ENCODE results near the gene OCA2.

Gene OCA2

DNA sequence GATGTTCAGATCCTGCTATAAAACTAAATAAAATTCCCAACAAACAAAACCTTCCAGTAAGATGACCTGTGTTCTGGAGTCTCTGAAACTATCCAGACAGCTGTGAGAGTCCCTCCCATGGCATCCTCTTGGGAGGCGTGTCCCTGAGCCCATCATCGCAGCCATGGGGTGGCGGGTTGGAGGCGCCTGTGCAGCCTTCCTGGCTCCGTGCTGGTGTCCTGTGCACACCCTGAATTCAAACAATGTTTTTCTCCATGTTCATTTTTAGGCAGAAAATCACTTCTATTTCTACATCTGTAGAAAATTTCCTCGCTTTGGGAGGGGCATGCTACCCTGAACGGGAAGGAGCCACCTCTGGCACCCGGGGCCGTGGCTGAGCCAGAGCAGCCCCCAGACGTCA is 19.4 kb upstream of the OCA2 start:
- Histone ChIP-seq H3K4me1 (ENCODE audit: control insufficient read depth, insufficient read depth, low read length) (no peaks in the 10 kb centered on the region), H3K36me3 (ENCODE audit: control insufficient read depth, insufficient read depth, low read length) (peaks cover 32% of the 10 kb centered on the region)
- no CpG with 5 or more reads among the region's 10 CpGs for WGBS (ENCODE audit: insufficient coverage, insufficient read length)

DNA sequence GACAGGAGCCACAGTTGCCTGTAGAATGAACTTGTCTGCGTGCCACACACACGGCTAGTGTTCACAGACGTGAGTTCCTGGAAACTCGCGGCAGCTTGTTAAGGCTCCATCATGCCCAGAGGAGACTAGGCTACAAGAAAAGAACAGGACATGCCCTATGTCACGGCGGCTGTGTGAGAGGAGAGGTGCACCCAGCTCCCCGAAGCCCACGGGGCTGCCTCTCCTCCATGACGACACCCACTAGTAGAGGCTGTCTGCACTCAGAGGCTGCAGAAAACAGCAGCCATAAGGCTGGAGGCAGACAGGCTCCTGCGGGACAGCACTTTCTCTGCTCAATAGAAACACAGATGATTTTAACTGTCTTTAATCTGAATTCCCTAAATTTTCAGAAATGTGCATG is 19.0 kb upstream of the OCA2 start:
- Histone ChIP-seq H3K4me1 (ENCODE audit: control insufficient read depth, insufficient read depth, low read length) (no peaks in the 10 kb centered on the region), H3K36me3 (ENCODE audit: control insufficient read depth, insufficient read depth, low read length) (peaks cover 35% of the 10 kb centered on the region), H3K4me3 (ENCODE audit: low read length) (no peak overlapping the region), H3K27me3 (ENCODE audit: control insufficient read depth, insufficient read depth, low read length) (no peaks in the 10 kb centered on the region), H3K9me3 (ENCODE audit: control insufficient read depth, insufficient read depth, low read length) (no peaks in the 10 kb centered on the region), H3K27ac (ENCODE audit: low read length) (no peak overlapping the region)
- WGBS (ENCODE audit: insufficient coverage, insufficient read length), result no CpG with 5 or more reads among the region's 11 CpGs
- no peak for DNase-seq (ENCODE audit: low read depth, low spot score)

More for the DNA sequence above, 19.4 kb upstream of the OCA2 start:
- no peak overlapping the region for H3K27ac ChIP-seq (ENCODE audit: low read length)
- DNase-seq (ENCODE audit: low read depth, low spot score), result no peak
- H3K9me3 ChIP-seq (ENCODE audit: control insufficient read depth, insufficient read depth, low read length), result no peaks in the 10 kb centered on the region
- H3K4me3 ChIP-seq (ENCODE audit: low read length), result no peak overlapping the region
- H3K27me3 ChIP-seq (ENCODE audit: control insufficient read depth, insufficient read depth, low read length), result no peaks in the 10 kb centered on the region

DNA sequence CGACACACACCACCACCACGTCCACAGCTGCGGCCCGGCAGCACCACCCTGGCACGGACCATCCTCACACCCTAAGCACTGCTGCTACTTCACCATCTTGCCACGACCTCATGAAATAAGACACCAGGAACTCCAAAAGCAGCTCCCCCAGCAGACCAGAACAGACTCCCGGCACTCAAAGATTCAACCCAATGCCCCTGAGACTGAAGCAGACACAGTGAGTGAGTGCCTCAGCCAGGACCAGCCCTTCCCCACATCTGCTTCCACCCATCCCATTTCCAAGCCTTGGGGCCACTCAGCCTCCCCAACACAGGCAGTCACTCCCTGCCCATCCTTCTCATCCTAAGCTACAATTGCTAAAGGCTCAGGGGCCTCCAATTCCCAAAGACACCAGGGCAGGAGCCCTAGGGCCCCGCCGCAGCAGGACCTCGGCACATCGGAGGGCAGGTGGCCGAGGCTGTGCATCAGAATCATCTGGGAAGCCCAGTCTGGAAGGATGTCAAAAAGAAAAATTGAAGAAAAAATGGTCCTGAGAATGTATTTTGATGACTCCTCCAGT is 18.4 kb upstream of the OCA2 start:
- no CpG with 5 or more reads among the region's 12 CpGs for WGBS (ENCODE audit: insufficient coverage, insufficient read length)
- H3K4me1 ChIP-seq (ENCODE audit: control insufficient read depth, insufficient read depth, low read length), result no peaks in the 10 kb centered on the region
- no peak overlapping the region for H3K4me3 ChIP-seq (ENCODE audit: low read length)
- H3K9me3 ChIP-seq (ENCODE audit: control insufficient read depth, insufficient read depth, low read length), result no peaks in the 10 kb centered on the region
- H3K27ac ChIP-seq (ENCODE audit: low read length), result no peak overlapping the region
- peaks cover 40% of the 10 kb centered on the region for H3K36me3 ChIP-seq (ENCODE audit: control insufficient read depth, insufficient read depth, low read length)
- no peaks in the 10 kb centered on the region for H3K27me3 ChIP-seq (ENCODE audit: control insufficient read depth, insufficient read depth, low read length)
- DNase-seq (ENCODE audit: low read depth, low spot score), result no peak

DNA sequence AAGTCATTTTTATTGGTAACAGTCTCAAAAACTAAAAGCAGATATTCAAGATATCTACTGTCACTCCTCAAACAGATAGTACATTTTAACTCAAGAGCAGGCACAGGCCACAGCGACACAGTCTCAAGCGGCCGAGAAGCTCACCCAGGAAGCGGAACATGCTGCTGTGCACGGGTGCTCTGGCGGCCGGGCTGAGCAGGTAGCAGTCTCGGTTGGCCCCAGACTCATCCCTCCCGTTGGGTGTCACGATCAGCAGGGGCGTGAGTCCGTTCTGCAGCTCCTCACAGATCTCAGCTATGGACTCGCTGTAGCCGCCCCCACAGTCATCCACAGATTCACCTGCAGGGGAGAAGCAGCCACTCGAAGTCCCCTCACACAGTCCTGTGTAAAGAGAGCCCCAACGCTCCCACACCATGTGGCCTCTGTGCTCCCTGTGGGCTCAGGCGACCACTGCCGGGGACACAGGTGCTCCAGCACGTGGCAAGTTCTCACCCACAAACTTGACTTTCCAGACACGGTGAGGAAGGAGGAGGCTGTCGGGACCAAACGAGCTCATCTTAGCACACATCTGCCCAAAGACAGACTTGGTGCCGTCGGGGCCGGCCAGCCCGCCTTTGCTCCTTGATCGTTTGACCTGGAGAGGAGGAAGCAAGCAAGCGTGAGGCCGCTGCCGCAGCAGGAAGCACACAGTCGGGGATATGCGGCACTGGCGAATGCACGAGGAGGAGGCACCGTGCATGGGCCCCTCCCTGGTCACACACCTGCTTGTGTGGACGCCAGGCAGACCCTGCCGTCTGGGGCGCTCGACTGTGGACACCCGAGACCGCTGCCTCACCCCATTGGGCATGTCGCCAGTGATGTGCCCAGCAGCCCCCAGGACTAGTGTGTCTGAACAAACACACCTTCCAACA is 17.7 kb upstream of the OCA2 start:
- H3K9me3 ChIP-seq (ENCODE audit: control insufficient read depth, insufficient read depth, low read length), result no peaks in the 10 kb centered on the region
- WGBS (ENCODE audit: insufficient coverage, insufficient read length), result no CpG with 5 or more reads among the region's 42 CpGs
- peaks cover 42% of the 10 kb centered on the region for H3K36me3 ChIP-seq (ENCODE audit: control insufficient read depth, insufficient read depth, low read length)

DNA sequence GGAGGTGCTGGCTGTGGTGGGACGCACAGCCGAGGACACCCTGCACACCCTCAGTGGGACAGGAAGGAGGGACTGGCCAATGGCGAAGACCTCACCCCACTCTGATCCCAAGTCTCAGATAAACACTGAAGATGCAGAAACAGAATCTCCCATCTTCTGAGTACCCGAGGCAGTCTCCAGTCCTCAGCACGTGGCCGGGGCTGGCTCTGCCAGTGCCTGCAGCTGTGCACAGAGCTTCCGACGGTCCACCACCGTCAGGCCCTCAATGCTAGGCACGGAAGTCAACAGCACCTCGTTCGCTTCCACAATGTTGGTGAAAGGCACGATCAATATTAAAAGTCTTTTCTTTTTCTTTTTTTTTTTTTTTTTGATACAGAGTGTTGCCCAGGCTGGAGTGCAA is 16.8 kb upstream of the OCA2 start:
- Histone ChIP-seq H3K4me3 (ENCODE audit: low read length) (no peak overlapping the region; the same call in 1 of the 2 replicates), H3K36me3 (ENCODE audit: control insufficient read depth, insufficient read depth, low read length) (peaks cover 38% of the 10 kb centered on the region), H3K9me3 (ENCODE audit: control insufficient read depth, insufficient read depth, low read length) (no peaks in the 10 kb centered on the region), H3K27me3 (ENCODE audit: control insufficient read depth, insufficient read depth, low read length) (no peaks in the 10 kb centered on the region), H3K27ac (ENCODE audit: low read length) (no peak overlapping the region), H3K4me1 (ENCODE audit: control insufficient read depth, insufficient read depth, low read length) (no peaks in the 10 kb centered on the region)
- no CpG with 5 or more reads among the region's 13 CpGs for WGBS (ENCODE audit: insufficient coverage, insufficient read length)
- no peak for DNase-seq (ENCODE audit: low read depth, low spot score)

More for the DNA sequence above, 17.7 kb upstream of the OCA2 start:
- DNase-seq (ENCODE audit: low read depth, low spot score), result no peak
- Histone ChIP-seq H3K27me3 (ENCODE audit: control insufficient read depth, insufficient read depth, low read length) (no peaks in the 10 kb centered on the region), H3K4me3 (ENCODE audit: low read length) (no peak overlapping the region), H3K27ac (ENCODE audit: low read length) (no peak overlapping the region), H3K4me1 (ENCODE audit: control insufficient read depth, insufficient read depth, low read length) (no peaks in the 10 kb centered on the region)

DNA sequence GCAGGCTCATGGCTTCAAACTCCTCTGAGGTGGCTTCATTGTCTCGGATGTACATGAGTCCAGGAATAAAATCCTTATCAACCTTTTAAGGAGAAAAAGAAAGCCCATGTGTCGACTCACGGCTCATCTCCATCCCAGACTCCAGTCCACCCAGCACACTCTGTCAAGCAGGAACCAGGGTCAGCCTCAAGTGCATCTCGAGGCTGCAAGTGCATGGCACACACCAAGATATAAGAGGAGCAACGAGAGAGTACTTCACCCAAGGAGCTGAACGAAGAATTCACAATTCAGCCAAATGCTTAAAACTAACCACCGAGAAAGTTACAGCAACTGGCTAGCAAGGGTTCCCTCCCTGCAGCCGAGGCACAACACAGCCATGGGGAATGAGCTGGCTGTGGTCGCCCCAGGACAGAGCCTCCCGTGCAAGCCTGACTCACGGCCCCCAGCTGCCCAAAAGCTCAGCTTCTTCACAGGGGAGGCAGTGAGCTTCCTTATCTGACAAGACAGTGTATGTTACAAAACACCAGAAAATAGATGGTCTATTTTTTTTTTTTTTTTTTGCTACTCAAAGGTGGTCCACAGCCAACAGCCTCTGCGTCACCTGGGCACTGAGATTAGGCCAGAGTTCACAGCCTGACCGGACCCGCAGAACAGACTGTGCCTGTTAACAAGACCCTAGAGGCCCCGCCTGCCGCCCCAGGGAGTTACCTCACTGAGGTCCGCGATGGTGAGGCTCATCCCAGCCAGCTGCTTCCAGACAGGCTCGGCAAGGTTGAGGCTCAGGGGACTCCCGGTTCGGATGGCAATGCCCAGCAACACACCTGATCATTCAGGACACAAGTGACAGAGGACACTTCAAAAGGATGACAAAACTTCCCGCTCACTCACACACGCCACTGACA is 15.9 kb upstream of the OCA2 start:
- Histone ChIP-seq H3K9me3 (ENCODE audit: control insufficient read depth, insufficient read depth, low read length) (no peaks in the 10 kb centered on the region), H3K4me1 (ENCODE audit: control insufficient read depth, insufficient read depth, low read length) (no peaks in the 10 kb centered on the region), H3K4me3 (ENCODE audit: low read length) (no peak overlapping the region), H3K27ac (ENCODE audit: low read length) (no peak overlapping the region), H3K36me3 (ENCODE audit: control insufficient read depth, insufficient read depth, low read length) (peaks cover 34% of the 10 kb centered on the region), H3K27me3 (ENCODE audit: control insufficient read depth, insufficient read depth, low read length) (no peaks in the 10 kb centered on the region)
- DNase-seq (ENCODE audit: low read depth, low spot score), result no peak
- WGBS (ENCODE audit: insufficient coverage, insufficient read length), result no CpG with 5 or more reads among the region's 23 CpGs

DNA sequence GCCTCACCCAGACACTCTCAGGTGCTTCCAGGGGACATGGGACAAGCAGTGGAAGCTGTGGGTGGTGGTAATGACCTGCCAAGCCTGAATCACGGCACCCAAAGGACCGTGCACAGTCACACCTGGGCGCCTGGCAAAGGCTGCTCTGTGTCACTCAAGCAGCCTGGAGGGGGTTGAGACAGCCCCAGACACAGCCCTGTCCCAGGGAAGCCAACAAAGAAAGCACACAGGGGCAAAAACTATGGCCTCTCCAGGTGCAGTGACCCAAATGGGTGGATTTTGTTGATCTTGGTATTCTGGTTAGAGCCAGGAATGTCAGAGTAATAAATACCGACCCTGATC is 15.0 kb upstream of the OCA2 start:
- H3K27me3 ChIP-seq (ENCODE audit: control insufficient read depth, insufficient read depth, low read length), result no peaks in the 10 kb centered on the region
- WGBS (ENCODE audit: insufficient coverage, insufficient read length), result no CpG with 5 or more reads among the region's 4 CpGs
- no peaks in the 10 kb centered on the region for H3K9me3 ChIP-seq (ENCODE audit: control insufficient read depth, insufficient read depth, low read length)
- H3K4me3 ChIP-seq (ENCODE audit: low read length), result no peak overlapping the region
- peaks cover 34% of the 10 kb centered on the region for H3K36me3 ChIP-seq (ENCODE audit: control insufficient read depth, insufficient read depth, low read length)
- H3K4me1 ChIP-seq (ENCODE audit: control insufficient read depth, insufficient read depth, low read length), result no peaks in the 10 kb centered on the region
- DNase-seq (ENCODE audit: low read depth, low spot score), result no peak
- no peak overlapping the region for H3K27ac ChIP-seq (ENCODE audit: low read length)

DNA sequence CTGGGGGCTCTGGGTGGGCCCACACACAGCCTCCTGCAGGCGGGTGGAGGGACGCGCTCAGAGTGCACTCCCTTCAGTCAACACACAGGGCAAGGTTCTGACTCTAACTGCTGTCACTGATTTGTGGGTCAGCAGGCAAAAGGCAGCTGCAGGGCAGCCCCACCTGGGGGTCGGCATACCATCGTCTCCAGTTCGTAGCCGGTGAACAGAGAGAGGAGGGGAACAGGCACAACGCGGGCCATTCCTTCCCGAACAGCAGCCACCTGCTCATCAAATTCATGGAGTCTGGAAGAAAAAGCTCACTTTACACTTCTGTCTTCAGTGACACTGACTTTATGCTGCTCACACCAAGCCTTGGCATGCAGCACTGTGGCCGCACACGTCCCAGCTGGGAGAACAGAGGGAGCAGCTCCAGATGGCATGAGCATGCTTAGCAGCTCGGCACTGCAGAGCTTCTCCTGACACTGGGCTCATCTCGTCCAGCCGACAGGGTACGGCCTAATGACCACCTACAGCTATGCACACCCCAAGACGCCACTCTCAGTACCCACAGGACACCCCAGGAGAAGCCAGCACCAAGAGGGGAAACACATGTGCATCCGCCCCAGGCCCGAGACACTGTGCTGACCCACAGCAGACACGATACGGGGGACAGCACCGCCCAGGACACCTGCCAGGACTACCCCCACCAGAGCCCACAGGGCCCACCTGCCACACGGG is 14.4 kb upstream of the OCA2 start:
- no peaks in the 10 kb centered on the region for H3K4me1 ChIP-seq (ENCODE audit: control insufficient read depth, insufficient read depth, low read length)

DNA sequence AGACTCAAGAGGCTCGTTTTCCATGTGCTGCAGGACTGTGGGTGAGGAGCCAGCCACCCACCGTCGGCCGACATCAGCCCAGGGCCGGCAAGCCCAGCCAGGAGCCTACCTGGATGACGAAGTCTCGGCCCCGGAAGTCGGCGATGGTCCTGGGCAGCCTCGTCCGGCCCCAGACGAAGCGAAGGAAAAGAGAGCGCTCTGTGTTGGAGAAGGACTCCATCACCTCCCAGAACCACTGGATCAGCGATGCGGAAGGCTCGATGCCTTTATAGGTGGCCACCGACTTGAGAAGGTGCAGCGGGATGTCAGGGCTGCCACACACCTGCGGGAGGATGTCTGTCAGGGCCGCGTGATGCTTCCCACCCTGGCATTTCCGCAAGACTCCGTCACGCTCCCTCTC is 13.8 kb upstream of the OCA2 start:
- H3K4me3 ChIP-seq (ENCODE audit: low read length), result no peak overlapping the region
- peaks cover 34% of the 10 kb centered on the region for H3K36me3 ChIP-seq (ENCODE audit: control insufficient read depth, insufficient read depth, low read length)
- H3K27me3 ChIP-seq (ENCODE audit: control insufficient read depth, insufficient read depth, low read length), result peaks cover under 1% of the 10 kb centered on the region; the same call in 1 of the 2 replicates
- DNase-seq (ENCODE audit: low read depth, low spot score), result no peak
- no peak overlapping the region for H3K27ac ChIP-seq (ENCODE audit: low read length)
- H3K4me1 ChIP-seq (ENCODE audit: control insufficient read depth, insufficient read depth, low read length), result no peaks in the 10 kb centered on the region
- WGBS (ENCODE audit: insufficient coverage, insufficient read length), result no CpG with 5 or more reads among the region's 26 CpGs
- no peaks in the 10 kb centered on the region for H3K9me3 ChIP-seq (ENCODE audit: control insufficient read depth, insufficient read depth, low read length)

More for the DNA sequence above, 14.4 kb upstream of the OCA2 start:
- H3K9me3 ChIP-seq (ENCODE audit: control insufficient read depth, insufficient read depth, low read length), result no peaks in the 10 kb centered on the region
- no CpG with 5 or more reads among the region's 23 CpGs for WGBS (ENCODE audit: insufficient coverage, insufficient read length)
- DNase-seq (ENCODE audit: low read depth, low spot score), result no peak
- H3K4me3 ChIP-seq (ENCODE audit: low read length), result no peak overlapping the region
- H3K27me3 ChIP-seq (ENCODE audit: control insufficient read depth, insufficient read depth, low read length), result no peaks in the 10 kb centered on the region
- H3K27ac ChIP-seq (ENCODE audit: low read length), result no peak overlapping the region
- peaks cover 34% of the 10 kb centered on the region for H3K36me3 ChIP-seq (ENCODE audit: control insufficient read depth, insufficient read depth, low read length)
